HG03520 (cell line): ENCODE results near the gene ZNF605.
"Not testable (repeated sequence)": the region's sequence is repeated elsewhere in the genome, so short reads cannot be mapped to it uniquely, and the experiment has no call there.

ENCODE experiments used
- ATAC-seq: cut with Tn5 transposase; IDR thresholded peaks from one replicate; pipeline ENCODE4 v1.9.1; 2021; ENCODE audit warnings: mild to moderate bottlenecking, moderate library complexity; ENCODE audit not compliant: unreplicated experiment

ZNF605 gene

DNA sequence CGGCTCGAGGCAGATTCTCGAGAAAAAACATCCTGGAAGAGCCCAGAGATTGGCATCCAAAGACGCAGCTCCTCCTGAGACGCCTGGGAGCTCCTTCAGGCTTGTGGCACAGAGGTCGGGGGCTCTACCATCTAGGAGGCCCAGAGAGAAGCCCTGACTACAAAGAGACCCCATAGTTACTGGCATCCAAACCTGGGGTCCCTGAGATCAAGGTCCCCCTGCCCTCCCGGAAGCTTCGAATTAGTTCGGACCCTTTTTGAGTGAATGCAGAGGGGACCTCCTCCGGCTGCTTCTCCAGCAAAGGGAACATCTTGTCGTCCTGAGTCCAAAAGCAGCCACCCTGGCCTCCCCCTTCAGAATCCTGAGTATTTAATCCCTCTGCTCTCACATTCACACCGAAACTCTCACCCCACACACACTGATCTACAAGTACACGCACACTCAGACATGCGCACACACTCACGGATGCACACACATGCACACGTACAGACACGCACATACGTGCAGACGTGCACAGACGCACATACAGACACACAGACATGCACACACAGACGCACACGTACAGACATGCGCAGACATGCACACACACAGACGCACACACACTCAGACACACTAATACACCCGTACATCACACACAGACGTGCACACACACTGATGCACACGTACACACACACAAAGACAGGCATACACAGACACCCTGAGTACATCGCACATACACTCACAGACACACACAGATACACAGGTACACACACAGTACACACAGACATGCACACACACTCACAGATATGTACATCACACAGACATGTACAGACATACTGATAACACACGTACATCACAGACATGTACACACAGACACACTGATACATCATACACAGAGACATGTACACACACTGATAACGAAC lies 5.9 kb downstream of the ZNF605 start:
- no peak for ATAC-seq

DNA sequence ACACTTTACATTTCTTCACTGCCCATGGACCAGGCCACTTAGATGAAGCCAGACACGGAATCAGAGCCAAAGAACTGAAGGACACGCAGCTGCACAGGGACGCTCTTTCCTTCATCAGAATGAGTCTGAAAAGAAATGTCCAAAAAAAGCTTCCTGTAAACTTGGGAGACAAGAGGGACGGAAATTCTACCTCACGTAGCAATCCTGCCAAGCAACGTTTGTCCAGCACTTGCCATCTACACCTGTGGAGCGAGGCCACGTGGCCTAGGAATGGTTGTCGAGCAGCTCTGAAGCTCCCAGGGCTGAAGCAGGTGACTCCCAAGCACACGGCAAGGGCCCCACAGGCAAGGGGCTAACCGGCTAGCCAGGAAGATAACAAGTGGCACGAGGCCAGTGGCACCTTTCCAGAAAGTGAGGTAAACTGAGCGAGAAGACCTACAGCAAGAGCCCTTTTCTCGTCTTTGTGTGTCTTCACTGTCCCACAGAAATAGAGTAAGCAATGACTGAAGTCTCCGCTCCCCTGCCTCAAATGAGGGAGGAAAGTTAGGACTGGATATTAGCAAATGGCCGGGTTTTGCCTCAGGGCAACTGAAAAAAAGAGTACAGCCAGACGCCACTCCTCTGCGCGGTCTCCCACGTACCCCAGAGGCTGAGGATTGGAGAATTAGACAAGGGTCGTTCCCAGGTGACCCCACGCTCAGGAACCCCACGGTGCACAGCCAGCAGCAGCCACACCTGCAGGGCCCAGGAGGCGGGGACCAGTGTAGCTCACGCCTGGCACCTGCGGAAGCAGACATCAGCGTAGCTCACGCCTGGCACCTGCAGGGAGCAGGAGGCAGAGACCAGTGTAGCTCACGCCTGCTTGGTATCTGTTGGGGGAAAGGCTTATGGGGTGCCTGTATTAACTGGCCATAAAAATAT lies 7.7 kb downstream of the ZNF605 start:
- no peak for ATAC-seq

DNA sequence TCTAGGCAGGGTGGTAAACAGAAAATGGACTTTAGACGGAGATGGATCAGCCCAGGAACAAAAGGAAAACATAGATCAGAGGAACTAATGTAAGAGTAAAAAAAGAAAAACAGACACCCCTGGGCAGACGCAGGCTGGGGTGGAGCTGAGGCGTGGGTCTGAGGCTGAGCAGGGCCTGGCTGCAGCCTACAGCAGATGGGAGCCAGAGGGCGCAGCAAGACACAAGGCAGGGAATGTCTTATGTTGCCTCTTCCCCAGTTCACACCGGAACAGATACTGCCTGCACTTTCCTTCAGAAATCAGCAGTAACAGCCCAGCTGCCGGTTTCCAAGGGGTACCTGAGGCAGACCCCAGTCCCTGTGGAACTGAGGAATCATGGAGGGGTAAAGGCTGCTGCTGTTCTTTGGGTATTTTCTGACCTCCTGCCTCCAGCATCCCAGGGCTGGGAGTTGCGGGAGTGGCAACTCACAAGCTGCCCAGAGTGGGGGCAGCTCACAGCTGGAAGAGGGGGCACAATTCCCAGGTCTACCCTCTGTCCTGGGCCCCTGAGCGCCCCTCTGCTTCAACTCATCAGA lies 9.8 kb downstream of the ZNF605 start:
- ATAC-seq, result no peak

DNA sequence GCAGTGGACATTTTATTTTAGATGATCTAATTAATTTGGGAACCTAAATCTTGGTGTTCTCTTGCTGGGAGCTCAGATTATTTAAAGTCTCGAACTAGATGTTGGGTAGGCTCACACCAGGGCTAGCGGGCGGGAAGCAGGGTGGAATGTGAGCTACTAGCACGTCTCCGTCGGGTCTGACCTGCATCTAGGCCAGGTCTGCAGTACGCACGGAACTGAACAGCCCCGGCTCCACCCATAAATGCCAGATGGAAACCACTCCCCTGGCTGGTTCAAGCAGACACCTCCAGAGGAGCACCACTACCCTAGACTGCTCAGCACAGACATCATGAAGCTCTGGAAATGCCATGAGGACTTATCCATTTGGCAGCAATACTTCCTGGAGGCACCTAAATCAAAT lies 10.3 kb downstream of the ZNF605 start:
- no peak for ATAC-seq

DNA sequence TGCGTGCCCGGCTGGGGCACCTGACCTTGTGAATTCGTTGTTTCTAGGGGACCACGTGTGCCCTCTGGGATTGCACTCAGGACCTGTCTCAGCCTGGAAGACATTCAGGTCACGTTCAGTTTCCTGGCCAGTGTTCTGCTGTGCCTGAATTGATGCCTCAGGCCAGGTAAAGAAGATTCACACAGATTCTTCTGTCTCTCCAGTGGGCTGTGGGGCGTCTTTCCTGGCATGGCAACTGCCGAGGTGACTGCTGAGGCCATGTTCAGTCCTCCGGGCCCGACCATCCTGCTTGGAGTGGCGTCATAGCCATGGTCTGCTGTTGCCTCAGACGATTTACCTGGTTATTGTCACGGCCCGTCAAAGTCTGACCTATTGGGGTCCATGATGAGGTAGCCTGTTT lies 13.5 kb downstream of the ZNF605 start:
- ATAC-seq, result no peak

DNA sequence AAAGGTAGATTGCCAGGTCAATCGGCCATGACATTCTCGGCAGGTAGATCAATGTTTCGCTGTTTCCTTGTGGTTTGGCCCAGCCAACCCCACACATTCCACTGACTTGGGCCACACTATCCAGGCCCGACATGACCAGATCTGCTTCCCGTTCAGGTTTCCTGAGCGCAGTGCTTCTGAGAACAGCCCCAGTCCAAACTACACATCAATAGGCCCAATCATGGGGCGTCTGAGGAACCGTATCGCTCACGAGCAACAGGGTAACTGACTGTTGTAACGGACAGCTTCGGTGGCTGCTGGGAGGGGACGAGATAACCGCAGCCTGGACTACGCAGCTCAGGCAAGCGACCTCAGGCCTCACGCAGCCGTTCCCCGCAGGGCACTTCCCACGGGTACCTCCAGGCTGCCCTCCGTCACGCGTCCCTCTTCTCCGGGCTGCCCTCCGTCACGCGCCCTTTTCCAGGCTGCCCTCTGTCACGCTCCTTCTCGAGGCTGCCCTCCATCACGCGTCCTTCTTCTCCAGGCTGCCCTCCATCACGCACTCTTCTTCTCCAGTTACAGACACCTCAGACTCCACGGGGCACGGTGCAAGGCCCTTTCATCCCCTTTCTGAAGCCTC lies 14.7 kb downstream of the ZNF605 start:
- no peak for ATAC-seq

DNA sequence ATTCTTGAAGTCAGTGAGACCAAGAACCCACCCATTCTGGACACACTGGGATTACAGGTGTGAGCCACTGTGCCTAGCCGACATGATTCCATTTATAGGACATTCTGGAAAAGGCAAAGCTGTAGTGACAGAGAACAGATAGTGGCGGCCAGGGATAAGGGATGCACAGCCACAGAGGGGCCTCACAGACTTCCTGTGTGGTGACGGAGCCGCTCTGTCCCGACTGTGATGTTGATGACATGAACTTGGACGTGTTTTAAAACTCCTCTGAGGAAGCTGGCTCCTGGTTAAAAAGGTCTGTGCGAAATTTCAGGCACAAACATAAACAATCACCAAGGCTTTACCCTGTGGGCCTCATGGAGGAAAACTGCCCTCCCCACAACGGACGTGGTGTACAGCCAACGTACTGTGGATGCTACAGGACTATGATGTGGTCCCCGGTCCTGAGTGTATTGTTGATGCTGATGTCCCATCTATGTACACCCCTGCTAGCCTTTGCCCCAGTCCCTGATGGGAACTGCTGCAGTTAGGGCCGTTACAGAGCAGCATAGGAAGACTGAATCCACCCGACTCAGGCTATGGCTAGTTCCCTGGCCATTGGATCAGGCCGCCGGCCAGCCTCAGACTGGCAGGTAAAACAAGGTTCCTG lies 15.9 kb downstream of the ZNF605 start:
- no peak for ATAC-seq

DNA sequence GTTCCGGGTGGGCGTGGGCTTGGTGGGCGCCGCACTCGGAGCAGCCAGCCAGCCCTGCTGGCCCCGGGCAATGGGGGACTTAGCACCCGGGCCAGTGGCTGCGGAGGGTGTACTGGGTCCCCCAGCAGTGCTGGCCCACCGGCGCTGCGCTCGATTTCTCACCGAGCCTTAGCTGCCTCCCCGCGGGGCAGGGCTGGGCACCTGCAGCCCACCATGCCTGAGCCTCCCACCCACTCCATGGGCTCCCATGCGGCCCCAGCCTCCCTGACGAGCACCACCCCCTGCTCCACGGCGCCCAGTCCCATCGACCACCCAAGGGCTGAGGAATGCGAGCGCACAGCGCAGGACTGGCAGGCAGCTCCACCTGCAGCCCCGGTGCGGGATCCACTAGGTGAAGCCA lies 17.3 kb downstream of the ZNF605 start:
- not testable (repeated sequence) for ATAC-seq

DNA sequence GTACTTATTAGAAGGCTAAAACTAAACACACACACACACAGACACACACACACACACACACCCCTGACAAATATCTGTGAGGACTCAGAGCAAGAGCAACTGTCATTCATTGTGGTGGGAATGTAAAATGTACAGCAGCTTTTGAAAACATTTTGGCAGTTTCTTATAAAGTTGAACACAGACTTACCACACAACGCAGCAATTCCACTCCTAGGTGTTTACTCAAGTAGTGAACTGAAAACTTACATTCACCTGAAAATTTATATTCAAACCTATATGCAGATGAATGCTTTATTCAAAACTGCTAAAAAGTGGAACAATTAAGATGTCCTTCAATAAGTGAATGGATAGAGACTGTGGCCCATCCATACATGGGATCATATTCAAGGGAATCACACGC lies 18.6 kb downstream of the ZNF605 start:
- no peak for ATAC-seq

DNA sequence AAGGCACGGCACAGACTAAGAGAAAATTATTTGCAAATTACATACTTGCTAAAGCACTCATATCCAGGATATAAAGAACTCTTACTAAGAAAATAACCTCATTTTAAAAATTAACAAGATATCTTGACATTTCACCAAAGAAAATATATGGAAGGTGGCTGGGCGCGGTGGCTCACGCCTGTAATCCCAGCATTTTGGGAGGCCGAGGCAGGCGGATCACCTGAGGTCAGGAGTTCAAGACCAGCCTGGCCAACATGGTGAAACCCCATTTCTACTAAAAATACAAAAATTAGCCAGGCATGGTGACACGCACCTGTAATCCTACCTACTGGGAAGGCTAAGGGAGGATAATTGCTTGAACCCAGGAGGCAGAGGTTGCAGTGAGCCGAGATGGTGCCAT lies 19.2 kb downstream of the ZNF605 start:
- not testable (repeated sequence) for ATAC-seq

DNA sequence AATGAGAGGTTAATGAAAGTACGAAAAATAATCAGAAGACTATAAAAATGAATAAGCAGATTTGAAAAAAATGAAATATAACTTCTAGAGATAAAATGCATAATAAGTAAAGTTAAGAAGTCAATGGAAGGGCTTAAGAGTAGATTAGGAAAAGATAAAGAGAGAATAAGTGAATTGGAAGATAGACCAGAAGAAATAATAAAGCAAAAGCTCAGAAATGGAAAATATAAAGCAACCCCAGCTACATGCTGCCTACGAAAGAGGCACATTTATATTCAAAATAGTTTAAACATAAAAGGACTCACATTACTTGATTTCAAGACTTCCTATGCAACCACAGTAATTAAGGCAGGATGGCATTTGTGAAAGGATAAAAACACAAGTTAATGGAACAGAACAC lies 19.9 kb downstream of the ZNF605 start:
- no peak for ATAC-seq

DNA sequence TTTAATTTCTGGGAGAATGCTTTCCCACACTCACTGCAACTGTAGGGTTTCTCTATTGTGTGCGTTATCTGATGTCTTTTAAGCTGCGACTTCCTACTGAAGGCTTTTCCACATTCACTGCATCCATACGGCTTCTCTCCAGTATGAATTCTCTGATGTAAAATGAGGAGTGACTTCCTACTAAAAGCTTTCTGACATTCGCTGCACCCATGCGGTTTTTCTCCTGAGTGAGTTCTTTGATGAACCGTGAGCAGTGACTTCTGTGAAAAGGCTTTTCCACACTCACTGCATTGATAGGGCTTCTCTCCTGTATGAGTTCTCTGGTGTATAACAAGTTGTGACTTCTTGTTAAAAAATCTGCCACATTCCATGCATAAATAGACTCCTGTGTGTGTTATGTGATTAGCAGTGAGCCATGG lies 29.7 kb downstream of the ZNF605 start:
- ATAC-seq, result no peak

DNA sequence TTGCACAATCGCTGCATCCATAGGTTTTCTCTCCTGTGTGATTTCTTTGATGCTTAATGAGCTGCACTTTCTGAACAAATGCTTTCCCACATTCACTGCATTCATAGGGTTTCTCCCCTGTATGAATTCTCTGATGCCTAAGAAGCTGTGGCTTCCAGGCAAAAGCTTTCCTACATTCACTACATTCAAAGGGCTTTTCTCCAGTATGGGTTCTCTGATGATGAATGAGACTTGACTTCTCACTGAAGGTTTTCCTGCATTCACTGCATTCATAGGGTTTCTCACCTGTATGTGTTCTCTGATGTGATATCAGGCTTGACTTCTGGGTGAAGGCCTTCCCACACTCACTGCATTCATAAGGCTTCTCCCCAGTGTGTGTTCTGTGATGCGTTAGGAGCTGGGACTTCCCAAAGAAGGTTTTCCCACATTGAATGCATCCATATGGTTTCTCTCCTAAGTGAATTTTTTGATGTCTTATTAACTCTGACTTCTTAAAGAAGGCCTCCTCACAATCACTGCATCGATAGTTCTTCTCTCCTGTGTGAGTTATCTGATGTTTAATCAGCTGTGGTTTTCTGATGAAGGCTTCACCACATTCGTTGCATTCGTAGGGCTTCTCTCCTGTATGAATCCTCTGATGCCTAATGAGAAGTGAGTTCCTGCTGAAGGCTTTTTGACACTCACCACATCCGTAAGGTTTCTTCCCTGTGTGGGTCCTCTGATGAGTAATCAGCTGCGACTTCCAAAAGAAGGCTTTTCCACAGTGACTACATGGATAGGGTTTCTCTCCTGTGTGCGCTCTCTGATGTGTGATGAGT lies 30.3 kb downstream of the ZNF605 start:
- no peak for ATAC-seq

DNA sequence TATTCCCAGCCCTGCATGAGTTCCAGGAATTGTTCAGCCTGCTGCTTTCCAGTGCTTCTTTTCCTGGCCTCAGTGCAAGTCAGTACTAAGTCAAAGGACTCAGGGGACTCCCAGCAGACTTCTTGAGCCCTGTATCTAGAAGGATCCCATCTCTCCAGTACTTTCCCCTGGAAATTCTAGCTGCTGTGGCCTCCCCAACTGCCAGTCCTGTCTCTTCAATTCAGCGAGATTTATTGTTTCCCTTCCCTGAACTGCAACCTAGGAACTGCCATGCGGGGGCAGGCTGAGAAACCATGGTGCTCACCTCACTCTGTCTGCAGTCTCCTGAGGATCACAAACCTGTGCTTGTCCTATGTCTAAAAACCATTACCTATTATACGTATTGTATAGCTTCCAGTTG lies 31.8 kb downstream of the ZNF605 start:
- no peak for ATAC-seq

DNA sequence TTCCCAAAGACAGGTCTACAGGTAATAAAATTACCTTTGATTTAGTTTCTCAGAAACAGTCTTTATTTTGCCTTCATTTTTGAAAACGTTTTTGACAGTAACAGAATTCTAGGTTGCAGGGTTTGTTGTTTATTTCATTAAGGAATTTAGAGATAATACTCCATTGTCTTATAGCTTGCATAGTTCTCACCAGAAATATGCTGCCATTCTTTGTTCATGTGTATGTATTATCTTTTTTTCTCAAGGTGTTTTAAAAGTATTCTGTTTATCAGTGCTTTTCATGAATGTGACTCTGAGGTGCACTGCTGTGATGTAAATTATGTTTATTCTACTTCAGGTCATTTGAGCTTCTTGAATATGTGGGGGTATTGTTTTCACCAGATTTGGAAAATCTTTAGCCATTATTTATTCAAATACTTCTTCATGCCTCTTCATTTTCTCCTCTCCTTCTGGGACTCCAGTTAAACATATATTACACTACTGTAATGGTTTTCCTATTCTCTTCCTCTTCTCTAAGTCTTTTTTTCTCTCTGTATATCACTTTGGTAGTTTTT lies 32.7 kb downstream of the ZNF605 start:
- no peak for ATAC-seq

DNA sequence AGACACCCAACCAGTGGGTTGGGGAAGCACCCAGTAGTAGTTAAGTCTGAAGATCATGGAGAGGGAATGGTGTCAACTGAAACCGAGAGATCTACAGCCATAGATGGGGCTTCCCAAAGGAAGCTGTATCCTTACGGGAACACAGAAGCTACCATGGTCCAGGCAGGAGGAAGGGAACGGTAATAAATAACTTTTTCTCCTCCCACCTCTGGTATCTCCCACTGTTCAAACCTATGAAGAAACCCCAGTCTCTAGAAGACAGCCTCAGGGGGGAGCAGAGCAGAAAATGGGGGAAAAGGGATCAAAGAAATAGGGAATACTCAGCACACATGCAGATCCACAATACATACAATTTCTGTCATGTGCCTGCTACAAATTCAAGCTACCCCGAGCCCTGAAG lies 33.4 kb downstream of the ZNF605 start:
- ATAC-seq, result no peak

DNA sequence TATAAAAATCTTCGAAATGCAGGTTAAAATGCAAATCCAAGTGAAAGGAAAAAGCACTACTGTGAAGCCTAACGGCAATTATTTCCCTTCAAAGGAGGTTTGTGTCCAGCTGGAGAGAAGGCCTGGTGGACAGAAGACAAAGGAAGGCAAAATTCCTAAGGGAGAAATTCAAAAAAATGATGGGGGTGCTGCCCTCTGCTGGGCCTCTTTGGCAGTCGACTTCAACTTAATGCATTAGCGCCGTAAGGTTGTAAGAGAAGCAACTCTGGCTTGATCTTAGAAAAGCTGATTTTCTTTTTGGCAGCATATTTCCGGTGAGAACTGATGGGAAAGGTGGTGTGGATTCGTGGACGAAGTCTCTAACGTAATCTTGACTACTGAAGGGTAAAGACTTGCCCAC lies 34.4 kb downstream of the ZNF605 start:
- ATAC-seq, result no peak

DNA sequence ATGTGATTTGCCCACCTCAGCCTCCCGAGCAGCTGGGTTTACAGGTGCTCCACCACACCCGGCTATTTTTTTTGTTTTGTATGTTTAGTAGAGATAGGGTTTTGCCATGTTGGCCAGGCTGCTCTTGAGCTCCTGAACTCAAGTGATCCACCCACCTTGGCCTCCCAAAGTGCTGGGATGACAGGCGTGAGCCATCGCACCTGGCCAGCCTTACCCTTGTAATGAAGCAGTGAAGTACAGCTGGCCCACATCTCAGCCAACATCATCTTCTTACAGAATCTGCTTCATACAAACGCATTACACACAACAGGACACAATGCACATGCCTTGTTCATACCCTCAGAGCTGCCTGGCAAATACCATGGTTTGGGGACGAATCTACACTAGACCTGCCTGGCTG lies 37.4 kb downstream of the ZNF605 start:
- no peak for ATAC-seq

DNA sequence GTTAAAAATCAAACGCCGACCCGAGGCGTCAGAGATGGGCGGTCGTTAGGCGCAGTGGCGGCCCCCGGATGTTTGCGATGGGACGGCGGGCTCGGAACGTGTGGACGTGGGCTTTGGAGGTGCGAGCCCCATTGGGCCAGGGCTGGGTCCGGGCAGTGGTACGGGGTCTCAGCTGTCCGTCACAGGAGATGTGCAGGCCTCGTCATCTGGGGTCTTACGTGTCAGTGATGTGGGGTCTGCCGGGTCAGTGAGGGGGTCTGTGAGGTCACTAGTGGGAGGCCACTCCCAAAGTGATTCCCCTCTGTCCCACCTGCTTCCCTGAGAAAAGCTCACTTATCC lies 47.1 kb downstream of the ZNF605 start:
- ATAC-seq, result no peak
